ENCODE results near the gene GDF10. TPM values are rescaled to one million over a fixed set of nuclear protein-coding genes. Genes with fewer than 3 reads are reported as not detected.

GDF10 gene
- polyA plus RNA-seq, 1 donor from 2014 or later: 0.66 TPM

DNA sequence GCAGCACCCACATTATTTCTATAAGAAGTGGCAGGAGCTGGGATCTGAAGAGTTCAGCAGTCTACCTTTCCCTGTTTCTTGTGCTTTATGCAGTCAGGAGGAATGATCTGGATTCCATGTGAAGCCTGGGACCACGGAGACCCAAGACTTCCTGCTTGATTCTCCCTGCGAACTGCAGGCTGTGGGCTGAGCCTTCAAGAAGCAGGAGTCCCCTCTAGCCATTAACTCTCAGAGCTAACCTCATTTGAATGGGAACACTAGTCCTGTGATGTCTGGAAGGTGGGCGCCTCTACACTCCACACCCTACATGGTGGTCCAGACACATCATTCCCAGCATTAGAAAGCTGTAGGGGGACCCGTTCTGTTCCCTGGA is 47.3 kb downstream of the GDF10 start:
- Histone ChIP-seq H3K9ac (ENCODE audit: low read length) (no peak overlapping the region), H3K79me2 (replicated peaks; ENCODE audit: insufficient read depth, low read length) (no peaks in the 10 kb centered on the region), H3F3A (ENCODE audit: insufficient read depth, low read length, poor library complexity, severe bottlenecking) (no peaks in the 10 kb centered on the region), H3K4me2 (ENCODE audit: low read length) (no peak overlapping the region), H3K27me3 (ENCODE audit: insufficient read depth, low read depth, low read length) (no peaks in the 10 kb centered on the region), H3K9me3 (ENCODE audit: low read length) (no peaks in the 10 kb centered on the region), H3K27ac (ENCODE audit: low read length) (no peak overlapping the region), H2AFZ (ENCODE audit: low read depth, low read length) (no peak overlapping the region), H3K36me3 (ENCODE audit: insufficient read depth, low read length) (no peaks in the 10 kb centered on the region), H4K20me1 (ENCODE audit: insufficient read depth) (no peaks in the 10 kb centered on the region), H3K4me3 (ENCODE audit: low read length) (no peak overlapping the region), H3K9me2 (ENCODE audit: insufficient read depth, low read length) (no peaks in the 10 kb centered on the region)
- TF ChIP-seq EZH2 (IDR thresholded peaks at IDR 0.05; ENCODE audit: borderline replicate concordance, insufficient read depth, low read length, poor library complexity, severe bottlenecking) (no peak), POLR2AphosphoS5 (IDR thresholded peaks at IDR 0.05) (no peak), MXI1 (conservative IDR thresholded peaks at IDR 0.05; ENCODE audit: poor library complexity, severe bottlenecking) (no peak), TAF1 (IDR thresholded peaks at IDR 0.05; ENCODE audit: low read depth) (no peak), RAD21 (conservative IDR thresholded peaks at IDR 0.05) (no peak)

DNA sequence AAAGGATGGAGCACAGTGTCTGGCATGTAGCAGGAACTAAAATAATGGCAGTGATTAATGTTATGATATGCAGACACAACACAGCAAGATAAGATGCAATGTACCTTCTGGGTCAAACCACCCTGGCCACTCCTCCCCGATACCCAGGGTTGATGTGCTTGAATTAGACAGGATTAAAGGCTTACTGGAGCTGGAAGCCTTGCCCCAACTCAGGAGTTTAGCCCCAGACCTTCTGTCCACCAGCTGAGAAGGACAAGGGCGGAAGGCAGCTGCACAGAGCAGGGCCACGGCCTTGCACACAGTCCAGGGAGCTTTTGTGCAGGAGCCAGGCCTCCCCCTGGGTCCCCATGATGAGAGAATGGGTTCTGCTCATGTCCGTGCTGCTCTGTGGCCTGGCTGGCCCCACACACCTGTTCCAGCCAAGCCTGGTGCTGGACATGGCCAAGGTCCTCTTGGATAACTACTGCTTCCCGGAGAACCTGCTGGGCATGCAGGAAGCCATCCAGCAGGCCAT is 48.2 kb downstream of the GDF10 start, which contains the start of gene RBP3:
TSS of gene RBP3 (plus strand) at position 226 of the 514 bp plus-strand sequence. CDS start at position 348, 122 bp downstream.
- no peak within 1 kb of the TSS for H3K4me2 ChIP-seq (ENCODE audit: low read length)
- H3K79me2 ChIP-seq (replicated peaks; ENCODE audit: insufficient read depth, low read length): no peaks in the 10 kb centered on the region
- H3K27ac ChIP-seq (ENCODE audit: low read length): no peak within 1 kb of the TSS
- H2AFZ ChIP-seq (ENCODE audit: low read depth, low read length): no peak within 1 kb of the TSS
- no peak within 1 kb of the TSS for H3K4me3 ChIP-seq (ENCODE audit: low read length)
- H3K36me3 ChIP-seq (ENCODE audit: insufficient read depth, low read length): no peaks in the 10 kb centered on the region
- H4K20me1 ChIP-seq (ENCODE audit: insufficient read depth): no peaks in the 10 kb centered on the region
- H3K9me2 ChIP-seq (ENCODE audit: insufficient read depth, low read length): no peaks in the 10 kb centered on the region
- no peak for TF ChIP-seq TAF1 (IDR thresholded peaks at IDR 0.05; ENCODE audit: low read depth)
- no peak for TF ChIP-seq EP300 (conservative IDR thresholded peaks at IDR 0.05; ENCODE audit: poor library complexity, severe bottlenecking)
- TF ChIP-seq, protein P1, sequence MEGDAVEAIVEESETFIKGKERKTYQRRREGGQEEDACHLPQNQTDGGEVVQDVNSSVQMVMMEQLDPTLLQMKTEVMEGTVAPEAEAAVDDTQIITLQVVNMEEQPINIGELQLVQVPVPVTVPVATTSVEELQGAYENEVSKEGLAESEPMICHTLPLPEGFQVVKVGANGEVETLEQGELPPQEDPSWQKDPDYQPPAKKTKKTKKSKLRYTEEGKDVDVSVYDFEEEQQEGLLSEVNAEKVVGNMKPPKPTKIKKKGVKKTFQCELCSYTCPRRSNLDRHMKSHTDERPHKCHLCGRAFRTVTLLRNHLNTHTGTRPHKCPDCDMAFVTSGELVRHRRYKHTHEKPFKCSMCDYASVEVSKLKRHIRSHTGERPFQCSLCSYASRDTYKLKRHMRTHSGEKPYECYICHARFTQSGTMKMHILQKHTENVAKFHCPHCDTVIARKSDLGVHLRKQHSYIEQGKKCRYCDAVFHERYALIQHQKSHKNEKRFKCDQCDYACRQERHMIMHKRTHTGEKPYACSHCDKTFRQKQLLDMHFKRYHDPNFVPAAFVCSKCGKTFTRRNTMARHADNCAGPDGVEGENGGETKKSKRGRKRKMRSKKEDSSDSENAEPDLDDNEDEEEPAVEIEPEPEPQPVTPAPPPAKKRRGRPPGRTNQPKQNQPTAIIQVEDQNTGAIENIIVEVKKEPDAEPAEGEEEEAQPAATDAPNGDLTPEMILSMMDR (IDR thresholded peaks at IDR 0.05; ENCODE audit: poor library complexity, severe bottlenecking): no peak
- no peak for TF ChIP-seq MXI1 (conservative IDR thresholded peaks at IDR 0.05; ENCODE audit: poor library complexity, severe bottlenecking)
- TF ChIP-seq EZH2 (IDR thresholded peaks at IDR 0.05; ENCODE audit: borderline replicate concordance, insufficient read depth, low read length, poor library complexity, severe bottlenecking): no peak
- TF ChIP-seq SMC3 (conservative IDR thresholded peaks at IDR 0.05; ENCODE audit: poor library complexity): no peak
- no peak for TF ChIP-seq RAD21 (conservative IDR thresholded peaks at IDR 0.05)
- no peak for TF ChIP-seq POLR2AphosphoS5 (IDR thresholded peaks at IDR 0.05)
- TF ChIP-seq, protein P2, sequence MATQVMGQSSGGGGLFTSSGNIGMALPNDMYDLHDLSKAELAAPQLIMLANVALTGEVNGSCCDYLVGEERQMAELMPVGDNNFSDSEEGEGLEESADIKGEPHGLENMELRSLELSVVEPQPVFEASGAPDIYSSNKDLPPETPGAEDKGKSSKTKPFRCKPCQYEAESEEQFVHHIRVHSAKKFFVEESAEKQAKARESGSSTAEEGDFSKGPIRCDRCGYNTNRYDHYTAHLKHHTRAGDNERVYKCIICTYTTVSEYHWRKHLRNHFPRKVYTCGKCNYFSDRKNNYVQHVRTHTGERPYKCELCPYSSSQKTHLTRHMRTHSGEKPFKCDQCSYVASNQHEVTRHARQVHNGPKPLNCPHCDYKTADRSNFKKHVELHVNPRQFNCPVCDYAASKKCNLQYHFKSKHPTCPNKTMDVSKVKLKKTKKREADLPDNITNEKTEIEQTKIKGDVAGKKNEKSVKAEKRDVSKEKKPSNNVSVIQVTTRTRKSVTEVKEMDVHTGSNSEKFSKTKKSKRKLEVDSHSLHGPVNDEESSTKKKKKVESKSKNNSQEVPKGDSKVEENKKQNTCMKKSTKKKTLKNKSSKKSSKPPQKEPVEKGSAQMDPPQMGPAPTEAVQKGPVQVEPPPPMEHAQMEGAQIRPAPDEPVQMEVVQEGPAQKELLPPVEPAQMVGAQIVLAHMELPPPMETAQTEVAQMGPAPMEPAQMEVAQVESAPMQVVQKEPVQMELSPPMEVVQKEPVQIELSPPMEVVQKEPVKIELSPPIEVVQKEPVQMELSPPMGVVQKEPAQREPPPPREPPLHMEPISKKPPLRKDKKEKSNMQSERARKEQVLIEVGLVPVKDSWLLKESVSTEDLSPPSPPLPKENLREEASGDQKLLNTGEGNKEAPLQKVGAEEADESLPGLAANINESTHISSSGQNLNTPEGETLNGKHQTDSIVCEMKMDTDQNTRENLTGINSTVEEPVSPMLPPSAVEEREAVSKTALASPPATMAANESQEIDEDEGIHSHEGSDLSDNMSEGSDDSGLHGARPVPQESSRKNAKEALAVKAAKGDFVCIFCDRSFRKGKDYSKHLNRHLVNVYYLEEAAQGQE (IDR thresholded peaks at IDR 0.05; ENCODE audit: borderline replicate concordance): no peak
- no peaks in the 10 kb centered on the region for H3K9me3 ChIP-seq (ENCODE audit: low read length)
- H3K27me3 ChIP-seq (ENCODE audit: insufficient read depth, low read depth, low read length): no peaks in the 10 kb centered on the region
- H3F3A ChIP-seq (ENCODE audit: insufficient read depth, low read length, poor library complexity, severe bottlenecking): no peaks in the 10 kb centered on the region
- H3K9ac ChIP-seq (ENCODE audit: low read length): no peak within 1 kb of the TSS

Measured in neural cell (in vitro differentiated cells).